GM20431 (cell line): Measurements from ENCODE around the gene STC2.

Experiments
- in situ Hi-C: fragments of 300-500 bp; cut with MseI, MboI; formaldehyde crosslinking; loops from one replicate; pipeline ENCODE4 v1.15.0; 2020; ENCODE audit warnings: low sequenced_read_pairs; ENCODE audit not compliant: unreplicated experiment

Gene STC2

DNA sequence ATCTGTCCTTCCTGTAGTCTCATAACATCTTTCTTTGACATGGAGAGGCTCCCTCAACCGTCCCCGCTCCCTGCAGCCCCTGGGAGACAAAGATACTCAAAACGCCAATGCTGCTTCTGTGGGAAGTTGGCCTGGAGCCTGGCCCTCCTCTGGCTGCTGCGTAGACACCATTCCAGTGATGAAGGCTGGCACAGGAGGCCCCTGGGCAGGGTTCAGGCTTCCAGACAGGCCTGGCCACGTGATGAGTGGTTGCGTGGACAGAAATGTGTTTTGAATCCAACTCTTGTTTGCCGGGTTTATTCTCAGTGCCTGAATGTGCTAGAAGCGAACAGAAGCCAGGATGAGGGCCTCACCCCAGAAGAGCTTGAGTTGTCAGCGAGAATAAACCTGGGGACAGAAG is 50.0 kb downstream of the STC2 start:
- in situ Hi-C loops, result no loop called here

DNA sequence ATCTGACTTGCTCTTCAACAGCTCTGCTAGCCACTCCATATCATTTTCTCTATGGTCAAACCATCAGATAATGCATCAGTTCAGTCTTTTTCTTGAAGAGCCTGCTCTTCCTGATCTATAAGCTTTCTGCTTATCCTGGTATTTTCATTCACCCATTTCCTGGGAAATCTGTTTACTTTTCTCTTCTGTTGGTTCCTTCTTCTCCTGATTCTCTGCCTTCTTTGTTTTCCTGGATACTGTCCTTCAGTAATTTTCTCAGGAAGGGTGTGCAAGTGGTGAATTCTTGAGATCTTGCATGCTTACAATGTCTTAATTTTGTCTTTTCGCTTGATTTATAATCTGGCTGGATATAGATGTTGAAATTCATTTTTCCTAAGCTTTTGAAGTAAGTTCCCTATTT is 53.4 kb downstream of the STC2 start:
- in situ Hi-C loops, result no loop called here

DNA sequence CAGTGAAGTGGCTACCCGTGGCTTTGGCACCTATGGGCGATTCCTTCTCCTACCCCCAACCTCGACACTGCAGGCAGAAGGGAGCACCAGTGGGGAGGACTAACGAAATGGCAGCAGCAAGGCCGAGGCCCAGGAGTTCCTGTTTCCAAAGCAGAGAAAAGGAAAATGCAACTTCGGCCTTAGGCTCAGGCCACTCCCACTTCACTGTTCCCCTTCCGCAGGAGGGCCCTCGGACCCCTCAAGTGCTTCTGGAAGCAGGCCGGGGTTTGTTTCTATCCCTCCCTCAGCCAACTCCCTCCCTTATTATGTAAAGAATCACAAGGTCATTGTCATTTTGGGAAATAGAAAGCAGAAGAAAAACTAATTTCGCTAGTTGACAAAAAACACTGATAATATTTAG is 56.8 kb downstream of the STC2 start:
- in situ Hi-C loops, result no loop called here

DNA sequence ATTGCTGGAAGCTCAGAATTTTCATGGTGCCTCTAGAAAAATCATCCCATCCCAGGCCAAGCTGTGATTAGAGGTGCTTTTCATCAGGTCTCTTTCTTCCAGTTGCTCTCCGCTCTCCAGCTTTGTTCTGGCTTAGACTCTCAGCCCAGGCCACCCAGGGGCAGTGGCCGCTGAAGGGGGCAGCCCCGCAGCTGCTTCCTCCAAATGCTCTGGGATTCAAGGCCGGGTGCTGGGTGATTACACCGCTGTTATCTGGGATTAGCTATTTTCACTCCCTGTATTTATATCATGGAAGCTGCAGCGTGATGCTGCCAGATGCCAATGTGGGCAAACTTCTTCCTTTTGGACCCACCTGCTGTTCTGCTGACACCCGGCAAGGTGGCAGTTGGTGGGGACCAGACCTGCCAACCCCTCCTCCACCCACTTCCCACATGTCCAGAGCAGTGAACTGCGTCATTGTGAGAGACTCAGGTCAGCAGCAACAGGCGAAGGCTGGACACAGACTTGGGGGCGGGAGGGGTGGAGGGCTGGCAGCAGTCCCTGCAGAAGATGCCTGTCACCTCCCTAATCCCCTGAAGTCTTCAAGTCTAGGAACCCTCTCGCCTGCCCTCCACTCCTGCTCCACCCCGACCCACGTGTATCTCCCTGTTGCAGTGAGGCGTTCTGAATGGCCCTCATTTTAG is 59.3 kb downstream of the STC2 start:
- in situ Hi-C loops, result no loop called here

DNA sequence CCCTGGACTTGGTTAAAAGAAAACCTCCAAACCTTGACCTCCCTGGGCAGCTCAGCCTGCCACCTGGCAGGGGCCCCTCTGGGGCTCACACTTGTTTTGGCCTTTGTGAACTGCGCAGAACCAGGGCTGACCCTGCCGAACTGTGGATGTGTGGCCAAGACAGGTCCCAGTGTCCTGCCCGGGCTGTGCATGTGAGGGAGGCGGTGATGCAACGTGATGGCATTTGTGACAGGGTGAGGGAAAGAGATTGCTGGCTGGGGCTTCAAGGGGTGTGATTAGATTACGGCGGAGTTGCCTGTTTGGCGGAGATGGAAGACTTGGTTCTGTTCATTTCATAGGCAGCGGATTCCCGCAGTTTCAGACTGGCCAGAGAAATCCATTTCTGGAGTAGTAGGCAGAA is 62.8 kb downstream of the STC2 start:
- in situ Hi-C loops, result no loop called here
